ENCODE data around the gene LIMK2.

DNA sequence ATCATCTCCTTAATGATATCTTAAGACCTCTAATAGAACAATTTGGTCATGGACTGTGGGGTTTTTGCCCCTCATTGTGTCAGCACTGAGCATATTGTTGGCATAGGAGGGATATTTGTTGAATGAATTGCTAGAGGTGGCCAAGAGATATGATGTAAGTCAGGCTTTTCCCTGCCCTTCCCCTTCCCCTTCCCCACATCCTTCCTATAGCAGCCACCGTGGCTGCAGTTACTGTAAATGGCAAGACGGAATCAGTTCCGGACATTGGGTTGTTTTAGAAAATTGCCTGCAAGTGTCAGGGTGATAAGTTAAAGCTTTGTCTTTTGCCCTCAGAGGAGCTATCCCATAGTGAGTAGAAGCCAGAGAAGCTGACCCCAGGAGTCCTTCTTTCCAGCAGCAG lies 23.0 kb downstream of the LIMK2 start:
- TF ChIP-seq, protein P1, sequence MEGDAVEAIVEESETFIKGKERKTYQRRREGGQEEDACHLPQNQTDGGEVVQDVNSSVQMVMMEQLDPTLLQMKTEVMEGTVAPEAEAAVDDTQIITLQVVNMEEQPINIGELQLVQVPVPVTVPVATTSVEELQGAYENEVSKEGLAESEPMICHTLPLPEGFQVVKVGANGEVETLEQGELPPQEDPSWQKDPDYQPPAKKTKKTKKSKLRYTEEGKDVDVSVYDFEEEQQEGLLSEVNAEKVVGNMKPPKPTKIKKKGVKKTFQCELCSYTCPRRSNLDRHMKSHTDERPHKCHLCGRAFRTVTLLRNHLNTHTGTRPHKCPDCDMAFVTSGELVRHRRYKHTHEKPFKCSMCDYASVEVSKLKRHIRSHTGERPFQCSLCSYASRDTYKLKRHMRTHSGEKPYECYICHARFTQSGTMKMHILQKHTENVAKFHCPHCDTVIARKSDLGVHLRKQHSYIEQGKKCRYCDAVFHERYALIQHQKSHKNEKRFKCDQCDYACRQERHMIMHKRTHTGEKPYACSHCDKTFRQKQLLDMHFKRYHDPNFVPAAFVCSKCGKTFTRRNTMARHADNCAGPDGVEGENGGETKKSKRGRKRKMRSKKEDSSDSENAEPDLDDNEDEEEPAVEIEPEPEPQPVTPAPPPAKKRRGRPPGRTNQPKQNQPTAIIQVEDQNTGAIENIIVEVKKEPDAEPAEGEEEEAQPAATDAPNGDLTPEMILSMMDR (IDR thresholded peaks at IDR 0.05; ENCODE audit: insufficient read depth, low read length, poor library complexity, severe bottlenecking), result no peak
- TF ChIP-seq EZH2phosphoT487 (conservative IDR thresholded peaks at IDR 0.05; ENCODE audit: low read length), result no peak

All from SU-DHL-6 (cell line).